Activated CD8-positive, alpha-beta memory T cell treated with anti-CD3 and anti-CD28 coated beads, Interleukin-2, amount 10 ng/mL, durations not matched to agents 7 days and 5 days (primary cell): ENCODE results near the gene HGFAC. TPM values are rescaled to one million over a fixed set of nuclear protein-coding genes. Genes with fewer than 3 reads are reported as not detected.

Experiments
- ATAC-seq: fragments of 150-1000 bp; cut with Tn5 transposase; one replicate; pipeline ENCODE4 v1.10.0; 2021; ENCODE audit warnings: moderate library complexity
- CTCF ChIA-PET: fragments of 350-600 bp; sonication (Branson Sonifier 250); formaldehyde crosslinking; loops from one replicate; lab custom pipeline; 2021; ENCODE audit warnings: antibody characterized with exemption; lab: Charles Lee
- DNase-seq: peaks from one replicate; pipeline ENCODE4 v3.0.0-alpha.2; 2020
- H3K27ac Mint-ChIP-seq: one replicate; pipeline ENCODE4 v1.8.0; 2021; ENCODE audit warnings: mild to moderate bottlenecking, mixed read lengths
- H3K27me3 Mint-ChIP-seq: one replicate; pipeline ENCODE4 v1.8.0; 2021; ENCODE audit warnings: mixed read lengths
- H3K36me3 Mint-ChIP-seq: one replicate; pipeline ENCODE4 v1.8.0; 2021; ENCODE audit warnings: mild to moderate bottlenecking, mixed read lengths
- H3K4me1 Mint-ChIP-seq: one replicate; pipeline ENCODE4 v1.8.0; 2021; ENCODE audit warnings: mixed read lengths
- H3K4me3 Mint-ChIP-seq: one replicate; pipeline ENCODE4 v1.8.0; 2021; ENCODE audit warnings: mild to moderate bottlenecking, moderate library complexity, mixed read lengths
- H3K9me3 Mint-ChIP-seq: one replicate; pipeline ENCODE4 v1.8.0; 2022; ENCODE audit warnings: low read depth, mixed read lengths
- total RNA-seq, 2 experiments: library from RNA; stranded (reverse); gene quantifications; one replicate each; pipeline ENCODE4 v1.2.3, GENCODE V29; 2021

HGFAC gene
- total RNA-seq, 2 experiments from 2014 or later = not detected

GRCh38 chr4:3495204-3495975 lies 53.6 kb downstream of the HGFAC start:
- H3K36me3 Mint-ChIP-seq = no peaks in the 10 kb centered on the region
- ATAC-seq (no peak), DNase-seq (no peak)
- CTCF ChIA-PET = no interaction called here
- peaks cover 6% of the 10 kb centered on the region for H3K27me3 Mint-ChIP-seq
- H3K9me3 Mint-ChIP-seq = no peaks in the 10 kb centered on the region
- H3K4me3 Mint-ChIP-seq = no peak overlapping the region
- no peaks in the 10 kb centered on the region for H3K4me1 Mint-ChIP-seq
- no peak overlapping the region for H3K27ac Mint-ChIP-seq

GRCh38 chr4:3496021-3496420 lies 54.3 kb downstream of the HGFAC start:
- DNase-seq = no peak
- CTCF ChIA-PET = no interaction called here
- Mint-ChIP-seq H3K9me3 (no peaks in the 10 kb centered on the region), H3K36me3 (no peaks in the 10 kb centered on the region), H3K27me3 (peaks cover 6% of the 10 kb centered on the region), H3K4me1 (no peaks in the 10 kb centered on the region), H3K27ac (no peak overlapping the region), H3K4me3 (no peak overlapping the region)
- ATAC-seq = no peak

GRCh38 chr4:3497095-3497494 lies 55.3 kb downstream of the HGFAC start:
- no peak overlapping the region for H3K27ac Mint-ChIP-seq
- H3K36me3 Mint-ChIP-seq = no peaks in the 10 kb centered on the region
- CTCF ChIA-PET = no interaction called here
- peaks cover 2% of the 10 kb centered on the region for H3K27me3 Mint-ChIP-seq
- ATAC-seq (no peak), DNase-seq (no peak)
- H3K4me1 Mint-ChIP-seq = no peaks in the 10 kb centered on the region
- H3K9me3 Mint-ChIP-seq = no peaks in the 10 kb centered on the region
- no peak overlapping the region for H3K4me3 Mint-ChIP-seq

- no peaks in the 10 kb centered on the region for H3K36me3 Mint-ChIP-seq
- H3K9me3 Mint-ChIP-seq = no peaks in the 10 kb centered on the region
- no peak for DNase-seq
- CTCF ChIA-PET = no interaction called here
- H3K4me1 Mint-ChIP-seq = no peaks in the 10 kb centered on the region
- H3K4me3 Mint-ChIP-seq = no peak overlapping the region
- H3K27me3 Mint-ChIP-seq = peaks cover 2% of the 10 kb centered on the region
- H3K27ac Mint-ChIP-seq = no peak overlapping the region
- no peak for ATAC-seq
Observed at GRCh38 chr4:3497523-3498389, 56.0 kb downstream of the HGFAC start.

GRCh38 chr4:3498407-3498806 lies 56.6 kb downstream of the HGFAC start:
- DNase-seq (no peak), ATAC-seq (no peak)
- Mint-ChIP-seq H3K9me3 (no peaks in the 10 kb centered on the region), H3K4me3 (no peak overlapping the region), H3K4me1 (peaks cover 2% of the 10 kb centered on the region), H3K36me3 (peaks cover 1% of the 10 kb centered on the region), H3K27me3 (peaks cover 2% of the 10 kb centered on the region), H3K27ac (no peak overlapping the region)
- CTCF ChIA-PET = no interaction called here

Other genes starting within 250 kb of the HGFAC start
- gene MSANTD1, start 192.8 kb upstream of the HGFAC start, total RNA-seq = under 1 TPM; 0.73 to 0.82 TPM
- 1 to 10 TPM; 2.1 to 5.0 TPM for gene RGS12, start 148.9 kb upstream of the HGFAC start, total RNA-seq
- gene DOK7, start 21.3 kb downstream of the HGFAC start, total RNA-seq = not detected
- 10 to 100 TPM; 77.2 to 87.6 TPM for gene LRPAP1, start 90.5 kb downstream of the HGFAC start, total RNA-seq